GM19351 (cell line): Measurements from ENCODE around the gene SF3A1.

Source experiments
- ATAC-seq: cut with Tn5 transposase; IDR thresholded peaks from one replicate; pipeline ENCODE4 v1.9.1; 2021; ENCODE audit warnings: mild to moderate bottlenecking, moderate library complexity; ENCODE audit not compliant: unreplicated experiment

The SF3A1 gene

GRCh38 chr22:30289980-30290313 is 66.7 kb downstream of the SF3A1 start:
- no peak for ATAC-seq

DNA sequence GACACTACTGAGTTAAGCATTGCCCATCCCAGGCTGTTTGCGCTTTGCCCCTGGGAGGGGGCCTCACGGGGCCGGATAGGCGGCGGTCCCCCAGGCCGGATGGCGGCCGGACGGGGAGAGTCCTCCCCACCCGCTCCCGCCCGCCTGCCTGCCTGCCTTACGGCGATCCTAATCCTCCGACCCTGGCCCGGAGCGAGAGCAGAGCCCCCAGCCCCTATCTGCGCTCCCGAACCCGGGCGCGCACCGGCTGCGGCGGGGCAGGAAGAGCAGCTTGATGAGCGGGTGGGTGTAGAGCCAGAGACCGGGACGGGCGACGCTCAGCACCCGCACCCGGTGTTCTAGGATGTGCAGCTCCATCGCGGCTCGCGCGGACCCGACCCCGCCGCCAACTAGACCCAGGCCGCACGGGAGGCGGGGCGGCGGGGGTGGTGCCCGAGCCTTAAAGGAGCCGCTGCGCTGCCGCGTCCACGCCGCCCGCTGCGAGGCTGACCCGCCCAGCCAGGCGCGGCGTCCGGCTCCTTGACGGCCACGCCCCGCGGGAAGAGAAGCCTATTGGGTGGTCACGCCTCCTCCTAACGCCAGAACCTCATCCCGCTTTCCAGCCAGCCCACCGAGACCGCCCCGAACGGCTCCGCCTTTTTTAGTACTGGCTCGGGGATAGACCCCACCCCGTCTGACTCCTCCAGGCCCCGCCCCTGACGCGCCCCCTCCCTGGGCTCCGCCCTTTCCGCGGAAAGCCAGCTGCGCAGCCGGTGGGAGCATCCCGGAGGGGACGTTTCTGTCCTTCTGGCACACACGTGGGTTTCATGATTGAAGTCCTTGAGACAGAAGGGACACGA is 67.3 kb downstream of the SF3A1 start, which contains the start of gene CASTOR1:
Gene CASTOR1 (minus strand): TSS at position 365 of the 839 bp plus-strand sequence. CDS start 8 bp downstream, at position 357.
- ATAC-seq: peak; percentile 67

GRCh38 chr22:30288419-30289140 is 68.1 kb downstream of the SF3A1 start:
- ATAC-seq: no peak

GRCh38 chr22:30287648-30288418 is 68.9 kb downstream of the SF3A1 start:
- ATAC-seq: no peak

DNA sequence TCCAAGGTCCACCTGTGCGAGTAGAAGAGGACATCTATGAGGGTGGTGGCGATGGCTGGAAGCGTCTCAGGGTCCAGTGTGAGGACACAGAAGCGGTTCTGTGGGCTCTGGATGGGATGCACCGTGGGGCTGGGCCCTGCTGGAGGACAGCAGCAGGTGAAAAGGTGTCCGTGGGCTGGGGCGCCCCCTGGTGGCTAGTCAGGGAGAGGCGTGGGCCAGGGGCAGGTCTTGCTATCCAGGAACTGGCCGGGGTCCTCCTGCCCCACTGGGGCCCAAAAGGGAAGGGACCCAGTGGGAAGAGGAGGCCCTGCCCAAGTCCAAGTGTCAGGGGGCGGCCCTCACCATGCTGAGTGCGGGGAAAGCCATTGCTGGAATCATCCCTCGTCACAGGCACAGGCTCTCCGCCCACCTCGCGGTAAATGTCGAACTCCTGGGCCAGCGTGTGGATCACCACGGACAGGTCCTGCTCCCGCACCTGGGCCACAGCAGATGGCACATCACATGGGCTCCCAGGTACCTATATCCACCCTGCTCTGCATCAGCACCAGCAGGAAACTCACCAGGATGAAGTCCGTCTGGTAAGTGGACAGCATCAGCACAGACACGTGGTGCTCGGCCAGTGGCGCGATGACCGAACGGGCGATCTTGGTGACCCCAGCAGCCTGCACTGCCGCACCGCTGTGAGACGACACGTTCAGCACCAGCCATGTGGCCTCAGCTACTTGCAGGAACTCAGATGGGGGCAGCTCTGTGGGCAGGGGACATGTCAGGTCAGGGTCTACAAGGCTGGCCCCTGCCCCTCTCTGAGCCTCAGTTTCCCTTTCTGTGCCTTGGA is 69.7 kb downstream of the SF3A1 start:
- no peak for ATAC-seq

DNA sequence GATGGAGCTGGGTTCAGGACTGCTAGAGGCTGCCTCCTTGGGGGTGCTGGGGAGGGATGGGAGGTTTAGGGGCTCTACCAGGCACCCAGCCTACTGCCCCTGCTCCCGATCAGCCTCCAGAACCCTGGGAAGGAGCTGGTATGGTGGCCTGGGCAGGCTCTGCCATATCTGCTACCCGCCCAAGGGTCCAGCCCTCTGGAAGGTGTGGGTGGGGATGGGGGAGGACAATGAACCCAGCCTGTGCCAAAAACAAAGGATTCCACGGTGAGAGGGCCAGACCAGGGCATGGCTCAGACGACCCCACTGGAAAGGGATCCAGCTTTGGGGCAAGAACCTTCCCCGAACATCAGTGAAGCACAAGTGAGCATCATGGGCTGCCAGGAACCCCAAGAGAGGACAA is 70.4 kb downstream of the SF3A1 start:
- no peak for ATAC-seq

- ATAC-seq: no peak
Observed at GRCh38 chr22:30285846-30286200, 70.9 kb downstream of the SF3A1 start.

- no peak for ATAC-seq
Observed at GRCh38 chr22:30285176-30285845, 71.4 kb downstream of the SF3A1 start.

GRCh38 chr22:30284666-30285065 is 72.0 kb downstream of the SF3A1 start:
- no peak for ATAC-seq

GRCh38 chr22:30284172-30284571 is 72.5 kb downstream of the SF3A1 start:
- ATAC-seq: no peak

DNA sequence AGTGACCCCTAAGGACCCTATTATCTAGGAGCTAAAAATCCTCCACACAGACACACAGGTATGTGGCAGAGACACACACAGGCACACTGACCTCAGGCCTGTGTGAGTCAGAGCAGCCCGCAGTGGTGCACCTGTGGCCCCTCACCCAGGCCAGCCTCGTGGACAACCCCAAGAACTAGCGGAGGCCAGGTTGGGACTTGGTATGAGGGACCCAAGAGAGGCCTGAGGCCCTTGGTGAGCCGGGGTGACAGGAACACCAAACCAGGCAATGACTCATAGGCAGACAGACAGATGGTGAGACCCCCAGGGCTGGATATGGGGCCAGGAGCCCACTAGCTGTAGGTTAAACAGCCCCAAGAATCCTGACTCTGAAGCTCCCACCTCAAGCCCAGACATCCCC is 73.4 kb downstream of the SF3A1 start:
- ATAC-seq: no peak

DNA sequence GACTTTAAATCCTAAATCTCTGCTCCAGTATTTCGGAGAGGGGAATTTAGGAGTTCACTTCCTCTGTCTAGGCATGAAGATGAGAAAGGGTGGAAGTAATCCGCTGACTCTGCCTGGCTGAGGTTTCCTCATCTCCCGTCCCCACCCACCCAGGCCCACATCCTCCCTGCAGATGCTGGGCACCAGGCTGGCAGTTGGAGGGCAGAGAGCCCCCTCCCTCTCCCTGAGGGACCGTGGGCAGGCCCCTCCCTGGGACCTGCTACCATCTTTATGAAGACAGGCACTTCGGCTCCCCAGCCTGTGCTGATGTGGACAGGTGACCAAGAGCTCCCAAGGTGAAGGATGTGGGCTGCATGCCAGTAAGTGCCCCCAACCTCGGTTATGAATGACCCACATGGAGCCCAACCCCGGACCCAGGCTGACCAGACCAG is 74.1 kb downstream of the SF3A1 start:
- ATAC-seq: no peak
